Muscle layer of duodenum (tissue), 2 donors: ENCODE results near the gene PUM1.

Source experiments
- H3K27ac ChIP-seq: one replicate; pipeline ENCODE4 v1.7.0; 2013; ENCODE audit warnings: mild to moderate bottlenecking, low read length
- H3K27me3 ChIP-seq: one replicate; pipeline ENCODE4 v1.7.0; 2013; ENCODE audit warnings: low read depth, mild to moderate bottlenecking, control low read depth, low read length
- H3K36me3 ChIP-seq, 2 donors: one replicate each; pipeline ENCODE4 v1.7.0; 2013; ENCODE audit warnings: low read length in 2 of 2, control low read depth in 1 of 2, mild to moderate bottlenecking in 1 of 2; ENCODE audit not compliant: insufficient read depth in 2 of 2, control insufficient read depth in 1 of 2
- H3K4me1 ChIP-seq, 2 donors: one replicate each; pipeline ENCODE4 v1.7.0; 2013; ENCODE audit warnings: low read length in 2 of 2, mild to moderate bottlenecking in 2 of 2, control low read depth in 1 of 2, moderate library complexity in 1 of 2; ENCODE audit not compliant: insufficient read depth in 2 of 2, control insufficient read depth in 1 of 2
- H3K4me3 ChIP-seq, 2 donors: one replicate each; pipeline ENCODE4 v1.7.0; 2013; ENCODE audit warnings: low read length in 2 of 2, low read depth in 1 of 2, mild to moderate bottlenecking in 1 of 2
- H3K9me3 ChIP-seq, 2 donors: one replicate each; pipeline ENCODE4 v1.7.0; 2013; ENCODE audit warnings: low read length in 2 of 2, control low read depth in 1 of 2, mild to moderate bottlenecking in 1 of 2; ENCODE audit not compliant: control insufficient read depth in 1 of 2
- donor health status: healthy.

PUM1 gene

DNA sequence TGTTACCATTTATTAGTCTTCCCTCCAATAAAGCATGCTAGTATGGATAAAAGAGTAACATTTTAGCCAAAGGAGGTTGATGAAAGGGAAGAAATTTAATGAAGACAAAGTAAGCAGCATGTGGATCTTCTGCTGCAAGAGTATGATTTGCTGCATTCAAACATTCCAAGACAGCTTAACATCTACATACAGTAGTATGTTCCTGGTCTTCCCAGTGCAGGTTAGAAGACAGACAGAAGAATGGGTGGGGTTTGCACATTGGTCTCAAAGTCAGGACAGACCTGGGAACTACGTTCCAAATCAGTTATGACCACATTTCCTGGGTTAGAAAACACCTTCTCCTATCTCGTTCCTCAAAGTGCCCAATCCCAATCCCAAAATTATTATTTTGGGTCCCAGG is 43.3 kb downstream of the PUM1 start:
- no peak overlapping the region for H3K27ac ChIP-seq
- H3K9me3 ChIP-seq: no peaks in the 10 kb centered on the region
- no peaks in the 10 kb centered on the region for H3K36me3 ChIP-seq
- H3K4me3 ChIP-seq: no peak overlapping the region
- H3K4me1 ChIP-seq: peaks cover 12 to 48% of the 10 kb centered on the region in 2 donors
- H3K27me3 ChIP-seq: no peaks in the 10 kb centered on the region

DNA sequence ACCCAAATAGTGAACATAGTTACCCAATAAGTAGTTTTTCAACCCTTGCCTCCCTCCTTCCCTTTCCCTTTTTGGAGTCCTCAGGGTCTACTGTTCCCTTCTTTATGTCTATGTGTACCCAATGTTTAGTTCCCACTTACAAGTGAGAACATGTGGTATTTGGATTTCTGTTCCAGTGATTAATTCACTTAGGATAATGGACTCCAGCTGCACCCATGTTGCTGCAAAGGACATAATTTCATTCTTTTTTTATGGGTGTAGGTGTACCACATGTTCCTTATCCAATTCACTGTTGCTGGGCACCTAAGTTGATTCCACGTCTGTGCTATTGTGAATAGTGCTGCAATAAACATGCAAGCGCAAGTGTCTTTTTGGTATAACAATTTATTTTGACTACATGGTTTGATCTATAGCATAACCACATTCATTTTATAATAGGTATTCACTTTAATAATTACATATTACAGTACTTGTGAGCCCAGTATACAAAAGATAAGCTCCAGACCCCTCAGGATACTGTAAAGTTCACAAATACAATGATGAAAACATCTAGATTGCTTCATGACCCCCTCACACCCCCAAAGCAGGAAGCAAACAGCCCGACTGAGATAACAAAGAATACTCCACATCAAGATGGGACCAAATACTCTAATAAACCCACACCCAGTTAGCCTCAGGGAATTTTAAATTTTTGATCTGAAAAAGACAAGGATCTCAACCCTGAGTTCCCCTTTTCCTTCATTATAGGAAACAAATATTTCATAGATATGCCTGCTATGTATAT is 45.3 kb downstream of the PUM1 start:
- Histone ChIP-seq H3K27ac (no peak overlapping the region), H3K4me3 (no peak overlapping the region), H3K4me1 (peaks cover 11 to 43% of the 10 kb centered on the region in 2 donors), H3K27me3 (no peaks in the 10 kb centered on the region), H3K36me3 (no peaks in the 10 kb centered on the region), H3K9me3 (no peaks in the 10 kb centered on the region)

GRCh38 chr1:31019401-31019800 is 46.1 kb downstream of the PUM1 start:
- Histone ChIP-seq H3K4me3 (no peak overlapping the region), H3K36me3 (no peaks in the 10 kb centered on the region), H3K4me1 (peaks cover 4 to 35% of the 10 kb centered on the region in 2 donors), H3K27me3 (no peaks in the 10 kb centered on the region), H3K27ac (no peak overlapping the region), H3K9me3 (no peaks in the 10 kb centered on the region)

DNA sequence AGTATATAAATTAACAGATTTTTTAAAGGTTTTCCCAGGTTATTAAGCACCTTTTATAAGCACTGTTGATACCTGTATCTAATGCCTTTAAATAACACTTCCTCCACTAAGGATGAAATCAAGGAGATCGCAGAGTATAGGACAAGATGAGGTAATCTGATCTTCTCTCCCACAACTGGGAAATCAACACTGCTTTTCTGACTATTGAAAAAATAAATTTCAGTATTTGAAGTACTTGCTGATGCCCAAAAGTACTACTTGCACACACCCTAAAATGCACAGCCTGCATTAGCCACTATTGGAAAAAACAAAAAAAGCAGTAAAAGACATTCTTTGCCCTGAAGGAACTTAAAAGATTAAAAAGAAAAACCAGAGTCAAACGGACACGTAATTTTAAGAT is 48.6 kb downstream of the PUM1 start:
- Histone ChIP-seq H3K4me3 (no peak overlapping the region), H3K36me3 (no peaks in the 10 kb centered on the region), H3K4me1 (peaks cover 5 to 43% of the 10 kb centered on the region in 2 donors), H3K27me3 (no peaks in the 10 kb centered on the region), H3K9me3 (no peaks in the 10 kb centered on the region), H3K27ac (no peak overlapping the region)

DNA sequence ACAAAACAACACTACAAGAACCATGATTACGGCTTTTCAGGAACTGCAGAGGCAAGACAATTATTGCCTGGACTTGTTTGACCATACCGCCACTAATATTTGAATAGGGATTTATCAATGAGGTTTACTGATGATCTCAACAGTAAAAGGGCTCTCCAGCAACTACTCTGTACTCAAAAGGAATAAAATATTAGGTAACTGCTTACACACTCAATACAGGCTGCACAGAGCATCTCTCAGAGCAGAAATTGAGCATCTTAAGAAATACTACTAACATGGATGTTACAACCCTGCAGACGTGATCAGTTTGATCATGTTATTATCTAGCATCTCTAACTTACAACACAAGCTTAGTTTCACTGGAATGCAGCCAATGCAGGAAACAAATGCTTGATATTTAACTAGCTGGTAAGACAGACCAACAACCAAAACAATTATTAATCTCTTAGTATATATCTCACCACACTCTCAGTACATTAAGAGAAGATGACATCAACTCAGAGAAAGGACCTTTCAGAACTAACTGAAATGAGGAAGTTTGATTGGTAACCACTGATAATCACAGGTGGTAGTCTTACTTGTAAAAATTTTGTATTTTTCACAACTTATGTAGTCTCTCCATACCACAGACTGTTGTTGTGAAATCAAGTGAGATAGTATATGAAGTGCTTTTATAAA is 52.2 kb downstream of the PUM1 start:
- H3K27me3 ChIP-seq: no peaks in the 10 kb centered on the region
- no peak overlapping the region for H3K4me3 ChIP-seq
- H3K27ac ChIP-seq: no peak overlapping the region
- no peaks in the 10 kb centered on the region for H3K9me3 ChIP-seq
- peaks cover 5 to 22% of the 10 kb centered on the region in 2 donors for H3K4me1 ChIP-seq
- no peaks in the 10 kb centered on the region for H3K36me3 ChIP-seq

DNA sequence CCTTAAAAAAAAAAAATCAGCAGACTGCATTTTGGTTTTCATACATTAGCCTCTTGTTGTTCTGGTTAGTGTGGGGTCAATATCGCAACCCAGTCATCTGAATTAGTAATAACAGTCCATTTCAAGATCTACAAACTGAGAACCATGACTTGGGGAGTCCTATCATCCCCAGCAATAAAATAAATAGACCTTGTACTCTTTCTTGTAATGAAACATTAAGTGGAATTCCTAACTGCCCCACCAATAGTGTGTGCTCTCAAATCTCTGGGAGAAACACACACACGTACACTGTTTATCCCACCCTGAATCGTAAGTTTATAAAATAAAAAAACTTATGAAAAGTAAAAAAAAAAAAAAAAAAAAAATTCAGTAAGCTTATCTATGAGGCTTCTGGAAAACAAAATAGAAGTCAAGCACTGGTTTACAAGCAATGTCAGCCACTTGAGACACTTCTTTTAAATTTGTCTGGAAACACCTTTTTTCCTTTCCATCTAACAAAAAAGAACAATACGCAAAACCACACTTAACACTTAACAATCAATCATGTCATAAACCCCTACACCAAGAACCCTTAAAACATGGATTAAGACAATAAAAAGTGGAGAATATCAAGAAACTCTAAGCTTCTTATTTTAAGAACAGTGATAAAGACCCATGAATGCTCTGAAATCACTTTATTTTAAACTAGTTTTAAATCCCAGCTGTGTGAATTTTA is 53.1 kb downstream of the PUM1 start:
- H3K36me3 ChIP-seq: no peaks in the 10 kb centered on the region
- H3K27ac ChIP-seq: no peak overlapping the region
- H3K9me3 ChIP-seq: no peaks in the 10 kb centered on the region
- no peaks in the 10 kb centered on the region for H3K27me3 ChIP-seq
- H3K4me3 ChIP-seq: no peak overlapping the region
- peaks cover 5 to 22% of the 10 kb centered on the region in 2 donors for H3K4me1 ChIP-seq

DNA sequence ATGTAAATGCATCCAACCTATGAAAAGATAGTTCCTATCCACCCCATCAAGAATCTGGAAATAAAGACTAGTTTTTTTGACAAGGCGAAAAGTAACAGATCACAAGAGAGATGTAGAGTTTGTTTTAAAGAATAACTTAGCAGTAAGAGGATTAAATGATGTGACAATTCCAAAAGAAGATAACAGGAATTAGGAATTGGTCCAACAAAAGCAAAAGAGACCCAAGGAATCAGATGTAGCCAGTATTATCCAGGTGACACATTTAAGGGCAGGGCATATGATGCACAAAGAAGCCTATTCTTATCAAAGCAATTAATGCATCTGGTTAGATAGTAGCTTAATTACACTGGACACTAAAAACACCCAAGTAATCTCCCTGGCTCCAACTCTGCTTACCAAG is 53.8 kb downstream of the PUM1 start:
- Histone ChIP-seq H3K9me3 (no peaks in the 10 kb centered on the region), H3K27me3 (no peaks in the 10 kb centered on the region), H3K4me3 (no peak overlapping the region), H3K27ac (no peak overlapping the region), H3K4me1 (peaks cover 5 to 29% of the 10 kb centered on the region in 2 donors), H3K36me3 (peaks cover 0 to 2% of the 10 kb centered on the region in 2 donors)

- Histone ChIP-seq H3K9me3 (no peaks in the 10 kb centered on the region), H3K4me3 (no peak overlapping the region), H3K27me3 (no peaks in the 10 kb centered on the region), H3K4me1 (peaks cover 5 to 30% of the 10 kb centered on the region in 2 donors), H3K27ac (no peak overlapping the region), H3K36me3 (peaks cover 10 to 12% of the 10 kb centered on the region in 2 donors)
These were observed 55.2 kb downstream of the PUM1 start for GRCh38 chr1:31010086-31010989.

DNA sequence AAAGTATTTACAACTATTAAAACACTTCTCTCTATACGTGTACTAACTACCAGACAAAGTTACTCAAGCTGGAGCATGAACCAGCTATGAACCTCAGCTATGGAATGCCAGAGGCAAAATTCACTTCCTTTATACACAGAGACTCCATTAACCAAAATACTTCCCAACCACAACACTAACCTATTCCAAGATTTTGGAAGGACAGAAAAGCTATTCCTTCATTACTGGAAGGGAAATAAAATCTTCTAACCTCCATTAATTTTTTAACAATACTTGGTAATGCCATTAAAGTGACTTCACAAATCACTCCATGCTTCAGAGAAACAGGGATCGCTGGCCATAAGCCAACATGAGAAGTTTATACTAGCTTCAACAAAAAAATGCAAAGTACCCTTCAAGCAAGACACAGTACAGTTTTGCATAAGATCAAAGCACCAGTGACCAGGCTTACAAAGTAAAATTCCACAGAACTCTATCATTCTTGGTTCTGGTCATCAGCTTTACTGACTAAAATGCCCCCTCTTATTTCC is 58.0 kb downstream of the PUM1 start:
- peaks cover 19 to 27% of the 10 kb centered on the region in 2 donors for H3K36me3 ChIP-seq
- H3K4me1 ChIP-seq: peaks cover 0 to 15% of the 10 kb centered on the region in 2 donors
- no peaks in the 10 kb centered on the region for H3K27me3 ChIP-seq
- H3K4me3 ChIP-seq: no peak overlapping the region
- no peak overlapping the region for H3K27ac ChIP-seq
- no peaks in the 10 kb centered on the region for H3K9me3 ChIP-seq

- Histone ChIP-seq H3K9me3 (no peaks in the 10 kb centered on the region), H3K27ac (peak overlapping the region; percentile 6), H3K4me1 (peaks cover 0 to 11% of the 10 kb centered on the region in 2 donors), H3K36me3 (peaks cover 19 to 30% of the 10 kb centered on the region in 2 donors), H3K27me3 (no peaks in the 10 kb centered on the region), H3K4me3 (no peak overlapping the region)
These were observed 58.8 kb downstream of the PUM1 start for GRCh38 chr1:31006747-31007146.
